Vagina (tissue), 2 donors: ENCODE measurements around the gene ANGPTL1. TPM values are rescaled to one million over a fixed set of nuclear protein-coding genes. Genes with fewer than 3 reads are reported as not detected.

Experiments
- DNase-seq, 2 donors: peaks; one replicate each; pipeline ENCODE4 v3.0.0-alpha.2; 2017; ENCODE audit errors: extremely low spot score in 2 of 2
- H3K27ac ChIP-seq: fragments of 200-600 bp; sonication (generic); one replicate; pipeline ENCODE4 v1.5.1; 2019
- H3K27me3 ChIP-seq: fragments of 200-600 bp; sonication (generic); one replicate; pipeline ENCODE4 v1.5.1; 2019
- H3K36me3 ChIP-seq, 2 donors: fragments of 200-600 bp; sonication (generic); one replicate each; pipeline ENCODE4 v1.5.1; 2017 to 2019
- H3K4me1 ChIP-seq: fragments of 200-600 bp; sonication (generic); one replicate; pipeline ENCODE4 v1.5.1; 2019
- H3K4me3 ChIP-seq, 2 donors: fragments of 200-600 bp; sonication (generic); 1 replicate in 1 of 2; 2 replicates in 1 of 2; pipeline ENCODE4 v1.5.1; 2016 to 2019
- H3K9me3 ChIP-seq: fragments of 200-600 bp; sonication (generic); one replicate; pipeline ENCODE4 v1.5.1; 2019
- POLR2A ChIP-seq, 2 donors: fragments of 450-650 bp; IDR thresholded peaks; one replicate each; pipeline ENCODE4 v1.6.1; 2017; ENCODE audit warnings: antibody characterized with exemption in 2 of 2, mild to moderate bottlenecking in 2 of 2, moderate library complexity in 2 of 2
- POLR2AphosphoS5 ChIP-seq, 2 donors: sonication (generic); formaldehyde crosslinking; IDR thresholded peaks; one replicate each; pipeline ENCODE4 v1.9.0; 2017; ENCODE audit warnings: antibody characterized with exemption in 2 of 2, mild to moderate bottlenecking in 2 of 2, low read depth in 1 of 2; ENCODE audit not compliant: insufficient read depth in 1 of 2
- intact Hi-C: fragments of 100-400 bp; cut with DNase I; formaldehyde crosslinking; loops from one replicate; pipeline ENCODE4 v1.15.1; 2023
- total RNA-seq: library from RNA; depleted of rRNA; stranded (reverse); fragments of >200 nt; gene quantifications from one replicate; pipeline ENCODE4 v1.2.3, GENCODE V29; 2016
- TF ChIP-seq, protein P1 (sequence below), 3 experiments: fragments of 450-650 bp in 2 of 3; fragments of 200-600 bp in 1 of 3; sonication (generic) in 1 of 3; IDR thresholded peaks; one replicate each; pipeline ENCODE4 v1.5.1; 2017 to 2019; ENCODE audit warnings: antibody characterized with exemption in 3 of 3, mild to moderate bottlenecking in 2 of 3, moderate library complexity in 2 of 3

The ANGPTL1 gene
- total RNA-seq, 1 donor from 2014 or later = 19.4 TPM

DNA sequence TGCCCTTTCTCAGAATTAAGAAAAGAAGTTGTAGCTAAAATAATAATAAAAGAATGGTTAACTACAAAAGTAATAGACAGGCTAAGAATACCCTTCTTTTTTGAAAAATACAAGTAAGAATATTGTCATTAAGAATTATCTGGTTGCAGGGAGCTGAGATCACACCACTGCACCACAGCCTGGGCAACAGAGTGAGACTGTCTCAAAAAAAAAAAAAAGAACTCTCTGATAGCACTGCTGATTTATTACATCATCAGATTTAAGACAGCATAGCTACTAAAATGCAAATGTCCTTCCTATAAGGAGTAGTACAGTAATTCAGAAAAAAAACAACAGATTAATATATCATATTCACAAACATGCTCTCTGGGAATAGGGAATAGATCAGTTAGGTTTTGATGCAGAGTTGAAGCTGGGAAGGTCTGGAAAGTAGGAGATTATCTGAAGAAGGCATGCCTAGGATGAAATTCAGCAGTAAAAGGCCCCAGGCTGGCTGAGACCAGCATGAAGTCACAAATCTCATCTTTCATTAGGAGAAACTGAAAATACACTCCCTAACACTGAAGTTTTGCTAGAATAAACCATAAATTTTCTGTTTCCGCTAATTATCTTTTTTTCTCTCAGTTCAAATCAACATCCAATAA is 30.7 kb upstream of the ANGPTL1 start:
- Histone ChIP-seq H3K27me3 (no peaks in the 10 kb centered on the region), H3K4me3 (no peak overlapping the region), H3K36me3 (peaks cover 0 to 8% of the 10 kb centered on the region in 2 donors), H3K9me3 (no peaks in the 10 kb centered on the region), H3K27ac (no peak overlapping the region), H3K4me1 (no peaks in the 10 kb centered on the region)
- TF ChIP-seq, protein P1, sequence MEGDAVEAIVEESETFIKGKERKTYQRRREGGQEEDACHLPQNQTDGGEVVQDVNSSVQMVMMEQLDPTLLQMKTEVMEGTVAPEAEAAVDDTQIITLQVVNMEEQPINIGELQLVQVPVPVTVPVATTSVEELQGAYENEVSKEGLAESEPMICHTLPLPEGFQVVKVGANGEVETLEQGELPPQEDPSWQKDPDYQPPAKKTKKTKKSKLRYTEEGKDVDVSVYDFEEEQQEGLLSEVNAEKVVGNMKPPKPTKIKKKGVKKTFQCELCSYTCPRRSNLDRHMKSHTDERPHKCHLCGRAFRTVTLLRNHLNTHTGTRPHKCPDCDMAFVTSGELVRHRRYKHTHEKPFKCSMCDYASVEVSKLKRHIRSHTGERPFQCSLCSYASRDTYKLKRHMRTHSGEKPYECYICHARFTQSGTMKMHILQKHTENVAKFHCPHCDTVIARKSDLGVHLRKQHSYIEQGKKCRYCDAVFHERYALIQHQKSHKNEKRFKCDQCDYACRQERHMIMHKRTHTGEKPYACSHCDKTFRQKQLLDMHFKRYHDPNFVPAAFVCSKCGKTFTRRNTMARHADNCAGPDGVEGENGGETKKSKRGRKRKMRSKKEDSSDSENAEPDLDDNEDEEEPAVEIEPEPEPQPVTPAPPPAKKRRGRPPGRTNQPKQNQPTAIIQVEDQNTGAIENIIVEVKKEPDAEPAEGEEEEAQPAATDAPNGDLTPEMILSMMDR (IDR thresholded peaks at IDR 0.05) = no peak
- no peak for TF ChIP-seq POLR2A (IDR thresholded peaks at IDR 0.05)
- no peak for TF ChIP-seq POLR2AphosphoS5 (IDR thresholded peaks at IDR 0.05; ENCODE audit: insufficient read depth in 1 of 2, low read depth in 1 of 2)
- intact Hi-C loops = no loop called here
- DNase-seq = no peak

DNA sequence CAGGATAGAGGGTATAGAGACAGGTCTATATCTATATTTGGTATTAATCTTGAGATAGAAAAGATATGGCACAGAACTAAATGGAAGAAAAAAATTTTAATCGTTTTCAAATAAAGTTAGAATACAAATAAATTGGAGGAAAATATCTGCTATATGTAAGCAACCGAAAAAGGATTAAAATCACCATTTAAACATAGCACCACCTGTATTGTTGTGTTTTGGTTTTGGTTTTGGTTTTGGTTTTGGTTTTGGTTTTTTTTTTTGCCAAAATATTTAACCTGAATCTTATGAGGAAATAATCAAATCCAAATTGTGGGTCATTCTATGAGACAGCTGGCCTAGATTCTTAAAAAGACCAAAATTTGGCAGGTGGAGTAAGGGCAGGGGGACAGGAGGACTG is 28.5 kb upstream of the ANGPTL1 start:
- TF ChIP-seq POLR2AphosphoS5 (IDR thresholded peaks at IDR 0.05; ENCODE audit: insufficient read depth in 1 of 2, low read depth in 1 of 2) = no peak
- TF ChIP-seq POLR2A (IDR thresholded peaks at IDR 0.05) = no peak
- TF ChIP-seq, protein P1 (IDR thresholded peaks at IDR 0.05) = no peak
- Histone ChIP-seq H3K27ac (no peak overlapping the region), H3K36me3 (peaks cover 0 to 8% of the 10 kb centered on the region in 2 donors)

DNA sequence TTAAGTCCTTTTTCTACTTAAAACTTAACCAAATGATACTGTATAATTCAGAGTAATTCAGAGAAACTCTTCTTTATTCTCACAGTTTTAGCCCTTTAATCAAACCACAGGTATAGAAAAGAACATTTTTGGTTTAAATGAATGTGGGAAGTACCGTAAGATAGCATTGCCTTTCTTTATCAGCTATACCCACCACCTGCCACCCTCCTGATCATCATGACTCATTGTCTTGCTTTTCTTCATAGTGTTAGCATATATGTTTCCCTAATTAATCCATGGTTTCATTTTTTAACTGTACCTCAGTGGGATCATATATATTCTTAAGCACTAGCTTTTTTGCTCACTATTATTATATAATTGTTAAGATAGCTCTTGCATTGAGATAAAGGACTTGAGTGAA is 27.5 kb upstream of the ANGPTL1 start:
- Histone ChIP-seq H3K4me3 (no peak overlapping the region), H3K9me3 (no peaks in the 10 kb centered on the region), H3K27ac (no peak overlapping the region), H3K27me3 (no peaks in the 10 kb centered on the region), H3K4me1 (no peaks in the 10 kb centered on the region), H3K36me3 (peaks cover 0 to 14% of the 10 kb centered on the region in 2 donors)
- TF ChIP-seq, protein P1 (IDR thresholded peaks at IDR 0.05) = no peak
- no peak for TF ChIP-seq POLR2A (IDR thresholded peaks at IDR 0.05)
- intact Hi-C loops = no loop called here
- DNase-seq = no peak

More for the DNA sequence above, 28.5 kb upstream of the ANGPTL1 start:
- DNase-seq = no peak
- no peaks in the 10 kb centered on the region for H3K4me1 ChIP-seq
- no peaks in the 10 kb centered on the region for H3K27me3 ChIP-seq
- intact Hi-C loops = no loop called here
- no peak overlapping the region for H3K4me3 ChIP-seq
- no peaks in the 10 kb centered on the region for H3K9me3 ChIP-seq

DNA sequence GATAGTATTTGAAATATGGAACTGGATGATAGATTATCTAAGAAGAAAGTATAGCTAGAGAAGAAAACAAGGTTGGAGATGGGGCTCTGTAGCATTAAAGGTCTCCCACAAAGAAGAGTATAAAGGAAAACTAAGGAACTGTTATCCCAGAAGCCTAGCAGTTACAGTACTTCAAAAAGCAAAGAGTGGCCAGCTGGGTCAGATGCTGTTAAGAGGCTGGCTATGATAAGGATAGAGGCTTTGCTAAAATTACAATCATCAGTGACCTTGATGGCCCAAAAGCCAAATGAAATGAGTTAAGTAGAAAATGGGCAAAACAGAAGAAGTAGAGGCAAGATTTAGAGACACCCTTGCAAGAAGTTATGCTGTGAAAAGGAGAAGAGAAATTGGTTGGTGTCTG is 25.1 kb upstream of the ANGPTL1 start:
- intact Hi-C loops = no loop called here
- no peaks in the 10 kb centered on the region for H3K27me3 ChIP-seq
- H3K9me3 ChIP-seq = no peaks in the 10 kb centered on the region

DNA sequence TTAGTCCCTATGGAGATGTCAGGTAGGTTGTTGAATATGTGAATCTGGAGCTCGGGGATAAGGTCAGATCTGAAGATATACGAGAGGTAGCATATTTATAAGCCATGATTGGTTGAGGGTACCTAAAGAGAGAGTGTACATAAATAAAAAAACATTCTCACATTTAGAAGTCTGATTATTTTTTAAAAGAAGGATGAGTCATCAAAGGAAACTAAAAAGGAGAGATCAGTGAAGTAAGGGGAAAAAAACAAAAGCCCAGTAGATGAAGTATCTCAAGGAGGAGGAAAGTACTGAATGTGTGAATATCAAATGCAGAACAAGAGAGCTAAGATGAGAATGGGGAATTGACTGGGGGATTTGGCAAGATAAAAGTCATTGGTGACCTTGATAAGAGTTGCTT is 15.7 kb upstream of the ANGPTL1 start:
- H3K27me3 ChIP-seq = no peaks in the 10 kb centered on the region
- intact Hi-C loops = no loop called here
- H3K9me3 ChIP-seq = no peaks in the 10 kb centered on the region
- no peak for DNase-seq
- H3K36me3 ChIP-seq = no peaks in the 10 kb centered on the region
- H3K4me3 ChIP-seq = no peak overlapping the region
- TF ChIP-seq POLR2A (IDR thresholded peaks at IDR 0.05) (no peak), POLR2AphosphoS5 (IDR thresholded peaks at IDR 0.05; ENCODE audit: insufficient read depth in 1 of 2, low read depth in 1 of 2) (no peak)
- TF ChIP-seq, protein P1 (IDR thresholded peaks at IDR 0.05) = no peak
- H3K27ac ChIP-seq = no peak overlapping the region
- no peaks in the 10 kb centered on the region for H3K4me1 ChIP-seq

More for the DNA sequence above, 25.1 kb upstream of the ANGPTL1 start:
- H3K4me1 ChIP-seq = no peaks in the 10 kb centered on the region
- H3K27ac ChIP-seq = no peak overlapping the region
- no peak for DNase-seq
- no peak overlapping the region for H3K4me3 ChIP-seq
- TF ChIP-seq POLR2AphosphoS5 (IDR thresholded peaks at IDR 0.05; ENCODE audit: insufficient read depth in 1 of 2, low read depth in 1 of 2) (no peak), POLR2A (IDR thresholded peaks at IDR 0.05) (no peak)
- TF ChIP-seq, protein P1 (IDR thresholded peaks at IDR 0.05) = no peak
- H3K36me3 ChIP-seq = peaks cover 0 to 8% of the 10 kb centered on the region in 2 donors
